IPS DF 4.7 (cell line): ENCODE measurements around the gene TMEM259.

Source experiments
- DNase-seq: peaks from one replicate; pipeline ENCODE4 v3.0.0-alpha.2; 2013; ENCODE audit warnings: low spot score; ENCODE audit errors: extremely low read depth

Gene TMEM259

DNA sequence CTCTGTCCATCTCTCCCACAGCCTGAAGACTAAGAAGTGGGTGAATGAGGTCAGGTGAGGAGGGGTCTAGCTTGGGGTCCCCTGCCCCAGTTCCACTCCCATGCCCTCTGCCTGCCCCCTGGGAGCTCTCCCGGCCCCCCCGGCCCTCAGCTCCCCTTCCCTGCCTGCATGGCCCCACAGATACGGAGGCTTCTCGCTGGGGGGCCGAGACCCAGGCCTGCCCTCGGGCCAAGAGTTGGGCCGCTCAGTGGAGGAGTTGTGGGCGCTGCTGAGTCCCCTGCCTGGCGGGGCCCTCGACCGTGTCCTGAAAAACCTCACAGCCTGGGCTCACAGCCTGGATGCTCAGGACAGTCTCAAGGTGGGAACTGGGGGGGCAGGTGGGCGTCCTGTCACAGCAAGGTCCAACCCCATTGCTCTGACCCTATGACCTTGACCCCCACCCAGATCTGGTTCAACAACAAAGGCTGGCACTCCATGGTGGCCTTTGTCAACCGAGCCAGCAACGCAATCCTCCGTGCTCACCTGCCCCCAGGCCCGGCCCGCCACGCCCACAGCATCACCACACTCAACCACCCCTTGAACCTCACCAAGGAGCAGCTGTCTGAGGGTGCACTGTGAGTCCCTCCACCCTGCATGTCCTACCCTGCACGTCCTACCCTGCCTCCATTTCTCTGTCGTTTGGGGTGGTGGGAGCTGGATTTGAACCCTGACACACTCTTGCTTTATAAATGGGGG lies 35.1 kb upstream of the TMEM259 start:
- DNase-seq, result no peak

DNA sequence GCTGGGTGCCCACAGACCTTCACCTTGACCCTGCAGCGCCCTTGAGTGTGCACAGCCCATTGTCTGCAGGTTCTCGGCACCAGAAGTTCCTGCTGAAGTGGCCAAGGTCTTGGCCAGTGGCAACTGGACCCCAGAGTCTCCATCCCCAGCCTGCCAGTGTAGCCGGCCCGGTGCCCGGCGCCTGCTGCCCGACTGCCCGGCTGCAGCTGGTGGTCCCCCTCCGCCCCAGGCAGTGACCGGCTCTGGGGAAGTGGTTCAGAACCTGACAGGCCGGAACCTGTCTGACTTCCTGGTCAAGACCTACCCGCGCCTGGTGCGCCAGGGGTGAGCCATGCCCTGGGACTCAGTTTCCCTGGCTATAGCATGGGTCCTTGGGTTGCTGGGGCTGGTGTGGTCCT lies 34.1 kb upstream of the TMEM259 start:
- DNase-seq, result no peak

DNA sequence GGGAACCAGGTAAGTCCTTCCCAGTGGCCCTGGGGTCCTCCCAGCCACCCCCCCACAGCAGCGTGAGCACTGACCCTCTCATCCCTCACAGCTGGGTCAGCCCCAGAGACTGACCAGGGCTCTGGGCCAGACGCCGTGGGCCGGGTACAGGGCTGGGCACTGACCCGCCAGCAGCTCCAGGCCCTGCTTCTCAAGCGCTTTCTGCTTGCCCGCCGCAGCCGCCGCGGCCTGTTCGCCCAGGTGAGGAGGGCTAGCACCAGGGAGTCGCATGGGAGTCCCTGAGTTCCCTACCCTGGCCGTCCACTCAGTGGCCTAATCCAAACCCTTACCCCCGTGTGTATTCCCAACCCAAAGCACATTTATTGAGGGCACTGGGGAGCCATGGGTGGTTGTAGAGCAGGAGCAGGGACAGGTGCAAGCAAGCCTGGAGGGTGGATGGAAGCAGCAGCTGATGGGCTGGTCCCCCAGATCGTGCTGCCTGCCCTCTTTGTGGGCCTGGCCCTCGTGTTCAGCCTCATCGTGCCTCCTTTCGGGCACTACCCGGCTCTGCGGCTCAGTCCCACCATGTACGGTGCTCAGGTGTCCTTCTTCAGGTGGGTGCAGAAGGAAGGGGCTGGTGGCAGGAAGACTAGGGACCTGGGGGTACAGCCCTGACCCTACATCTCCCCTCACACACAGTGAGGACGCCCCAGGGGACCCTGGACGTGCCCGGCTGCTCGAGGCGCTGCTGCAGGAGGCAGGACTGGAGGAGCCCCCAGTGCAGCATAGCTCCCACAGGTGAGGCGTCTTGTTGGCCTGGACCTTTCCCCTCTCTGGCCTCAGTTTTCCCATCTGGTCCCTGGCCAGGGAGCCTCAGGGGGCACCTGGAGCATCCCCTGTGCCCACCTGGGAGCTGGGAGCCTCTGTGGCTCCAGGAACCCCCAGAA lies 33.4 kb upstream of the TMEM259 start:
- DNase-seq, result no peak

DNA sequence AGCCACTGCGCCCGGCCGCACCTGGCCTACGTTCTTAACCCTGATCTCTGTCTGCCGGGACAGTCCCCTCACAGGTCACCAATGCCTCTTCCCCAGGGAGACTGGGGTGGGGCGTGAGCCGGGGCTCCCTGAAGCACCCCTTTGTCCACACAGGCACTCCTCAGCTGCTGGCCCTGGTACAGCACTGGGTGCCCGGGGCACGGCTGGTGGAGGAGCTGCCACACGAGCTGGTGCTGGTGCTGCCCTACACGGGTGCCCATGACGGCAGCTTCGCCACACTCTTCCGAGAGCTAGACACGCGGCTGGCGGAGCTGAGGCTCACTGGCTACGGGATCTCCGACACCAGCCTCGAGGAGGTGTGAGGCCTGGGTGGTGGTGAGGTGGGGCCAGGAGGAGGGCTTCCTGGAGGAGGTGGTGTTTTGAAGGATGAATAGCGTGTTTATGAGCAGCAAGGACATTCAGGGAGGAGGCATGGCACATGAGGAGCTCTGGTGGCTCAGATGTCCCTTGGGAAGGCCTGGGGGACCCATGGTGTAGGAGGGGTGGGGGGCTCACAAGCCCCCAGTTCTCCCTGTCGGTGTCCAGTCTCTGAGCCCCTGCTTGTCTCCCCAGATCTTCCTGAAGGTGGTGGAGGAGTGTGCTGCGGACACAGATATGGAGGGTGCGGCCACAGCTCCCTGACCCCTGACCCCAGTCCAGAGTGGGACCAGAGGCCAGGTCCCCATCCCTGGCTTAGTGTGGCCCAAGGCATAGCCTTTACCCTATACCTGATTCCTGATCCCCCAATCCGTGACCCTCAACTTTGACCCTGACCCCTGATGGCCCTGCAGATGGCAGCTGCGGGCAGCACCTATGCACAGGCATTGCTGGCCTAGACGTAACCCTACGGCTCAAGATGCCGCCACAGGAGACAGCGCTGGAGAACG lies 32.5 kb upstream of the TMEM259 start:
- DNase-seq, result no peak

DNA sequence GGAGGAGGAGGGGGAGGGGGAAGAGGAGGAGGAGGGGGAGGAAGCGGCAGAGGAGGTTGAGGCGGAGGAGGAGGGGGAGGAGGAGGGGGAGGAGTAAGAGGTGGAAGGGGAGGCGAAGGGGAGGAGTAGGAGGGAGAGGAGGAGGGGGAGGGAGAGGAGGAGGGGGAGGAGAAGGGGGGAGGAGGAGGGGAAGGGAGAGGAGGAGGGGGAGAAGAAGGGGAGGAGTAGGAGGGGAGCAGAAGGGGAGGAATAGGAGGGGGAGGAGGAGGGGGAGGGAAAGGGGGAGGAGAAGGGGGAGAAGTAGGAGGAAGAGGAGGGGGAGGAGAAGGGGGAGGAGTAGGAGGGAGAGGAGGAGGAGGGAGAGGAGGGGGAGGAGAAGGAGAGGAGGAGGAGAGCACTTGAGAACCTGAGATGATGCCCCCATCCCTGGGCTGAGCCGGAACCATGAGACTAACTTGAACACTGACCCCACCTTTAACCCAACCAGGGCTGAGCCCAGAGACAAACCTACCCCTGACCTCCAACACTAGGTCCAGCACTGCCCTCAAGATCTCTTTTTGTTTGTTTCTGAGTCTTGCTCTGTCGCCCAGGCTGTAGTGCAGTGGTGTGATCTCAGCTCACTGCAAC lies 31.5 kb upstream of the TMEM259 start:
- DNase-seq, result no peak

DNA sequence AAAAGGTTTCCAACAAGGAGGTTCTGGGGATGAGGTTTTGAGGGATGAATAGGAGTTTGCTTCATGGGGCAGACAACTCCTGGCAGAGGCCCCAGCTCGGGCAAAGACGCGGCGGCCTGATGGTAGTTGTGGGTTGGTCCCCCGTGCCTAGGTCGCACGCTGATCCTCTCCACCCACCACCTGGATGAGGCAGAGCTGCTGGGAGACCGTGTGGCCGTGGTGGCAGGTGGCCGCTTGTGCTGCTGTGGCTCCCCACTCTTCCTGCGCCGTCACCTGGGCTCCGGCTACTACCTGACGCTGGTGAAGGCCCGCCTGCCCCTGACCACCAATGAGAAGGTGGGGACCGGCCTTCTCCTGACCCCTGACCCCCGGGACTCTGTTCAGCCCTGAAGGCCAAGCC lies 30.9 kb upstream of the TMEM259 start:
- no peak for DNase-seq

DNA sequence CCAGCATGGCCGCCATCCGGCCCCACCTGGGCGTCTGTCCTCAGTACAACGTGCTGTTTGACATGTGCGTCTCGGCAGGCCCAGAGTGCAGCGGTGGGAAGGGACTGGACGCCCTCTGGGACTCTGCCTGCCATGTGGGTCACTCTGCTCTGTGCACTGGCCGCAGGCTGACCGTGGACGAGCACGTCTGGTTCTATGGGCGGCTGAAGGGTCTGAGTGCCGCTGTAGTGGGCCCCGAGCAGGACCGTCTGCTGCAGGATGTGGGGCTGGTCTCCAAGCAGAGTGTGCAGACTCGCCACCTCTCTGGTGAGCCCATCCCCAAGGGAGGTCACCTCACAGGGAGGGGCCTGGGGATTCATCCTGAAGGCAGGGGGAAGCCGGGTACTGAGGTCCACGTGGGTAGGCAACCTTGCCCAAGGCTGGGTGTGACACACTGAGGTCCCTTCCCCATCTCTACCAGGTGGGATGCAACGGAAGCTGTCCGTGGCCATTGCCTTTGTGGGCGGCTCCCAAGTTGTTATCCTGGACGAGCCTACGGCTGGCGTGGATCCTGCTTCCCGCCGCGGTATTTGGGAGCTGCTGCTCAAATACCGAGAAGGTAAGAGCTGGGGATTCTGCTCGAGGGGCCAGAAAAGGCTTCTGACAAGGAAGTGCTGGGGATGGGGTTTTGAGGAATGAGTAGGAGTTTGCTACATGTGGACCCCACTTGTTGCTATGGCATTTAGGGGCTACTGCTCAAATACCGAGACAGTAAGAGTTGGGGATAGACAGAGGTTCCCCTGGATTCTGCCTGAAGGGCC lies 30.3 kb upstream of the TMEM259 start:
- DNase-seq, result no peak

DNA sequence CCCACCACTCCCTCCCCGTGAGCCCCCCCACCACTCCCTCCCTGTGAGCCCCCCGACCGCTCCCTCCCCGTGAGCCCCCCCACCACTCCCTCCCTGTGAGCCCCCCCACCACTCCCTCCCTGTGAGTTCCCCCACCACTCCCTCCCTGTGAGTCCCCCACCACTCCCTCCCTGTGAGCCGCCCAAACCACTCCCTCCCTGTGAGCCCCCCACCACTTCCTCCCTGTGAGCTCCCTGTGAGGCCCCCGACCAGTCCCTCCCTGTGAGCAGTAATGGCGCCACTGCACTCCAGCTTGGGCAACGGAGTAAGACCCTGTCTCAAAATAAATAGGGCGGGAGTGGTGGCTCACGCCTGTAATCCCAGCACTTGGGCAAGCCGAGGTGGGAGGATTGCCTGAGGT lies 28.9 kb upstream of the TMEM259 start:
- DNase-seq, result no peak

DNA sequence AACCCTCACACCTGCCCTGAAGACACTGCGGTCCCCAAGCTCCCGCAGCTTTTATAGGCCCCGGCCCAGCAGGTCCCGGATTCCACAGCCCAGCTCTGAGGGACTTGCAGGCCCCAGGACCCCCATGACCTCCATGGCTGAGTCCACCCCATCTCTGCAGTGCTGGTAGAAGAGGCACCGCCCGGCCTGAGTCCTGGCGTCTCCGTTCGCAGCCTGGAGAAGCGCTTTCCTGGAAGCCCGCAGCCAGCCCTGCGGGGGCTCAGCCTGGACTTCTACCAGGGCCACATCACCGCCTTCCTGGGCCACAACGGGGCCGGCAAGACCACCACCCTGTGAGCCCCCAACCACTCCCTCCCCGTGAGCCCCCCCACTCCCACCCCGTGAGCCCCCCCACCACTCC lies 28.2 kb upstream of the TMEM259 start:
- no peak for DNase-seq

DNA sequence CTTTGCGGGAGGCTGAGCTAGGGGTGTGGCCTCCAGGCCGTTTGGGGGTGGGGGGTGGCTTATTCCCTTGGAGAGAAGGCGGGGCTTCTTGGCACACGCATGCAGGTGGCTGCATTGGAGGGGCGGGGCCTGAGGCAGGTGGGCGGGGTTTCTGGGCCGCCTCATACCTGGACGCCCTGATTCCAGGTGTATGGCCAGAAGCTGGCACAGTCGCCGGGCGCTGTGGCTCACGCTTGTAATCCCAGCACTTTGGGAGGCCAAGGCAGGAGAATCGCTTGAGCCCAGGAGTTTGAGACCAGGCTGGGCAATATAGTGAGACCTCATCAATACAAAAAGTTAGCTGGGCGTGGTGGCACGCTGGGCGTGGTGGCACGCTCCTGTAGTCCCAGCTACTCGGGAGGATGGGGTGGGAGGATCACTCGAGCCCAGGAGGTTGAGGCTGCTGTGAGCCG lies 26.8 kb upstream of the TMEM259 start:
- no peak for DNase-seq

DNA sequence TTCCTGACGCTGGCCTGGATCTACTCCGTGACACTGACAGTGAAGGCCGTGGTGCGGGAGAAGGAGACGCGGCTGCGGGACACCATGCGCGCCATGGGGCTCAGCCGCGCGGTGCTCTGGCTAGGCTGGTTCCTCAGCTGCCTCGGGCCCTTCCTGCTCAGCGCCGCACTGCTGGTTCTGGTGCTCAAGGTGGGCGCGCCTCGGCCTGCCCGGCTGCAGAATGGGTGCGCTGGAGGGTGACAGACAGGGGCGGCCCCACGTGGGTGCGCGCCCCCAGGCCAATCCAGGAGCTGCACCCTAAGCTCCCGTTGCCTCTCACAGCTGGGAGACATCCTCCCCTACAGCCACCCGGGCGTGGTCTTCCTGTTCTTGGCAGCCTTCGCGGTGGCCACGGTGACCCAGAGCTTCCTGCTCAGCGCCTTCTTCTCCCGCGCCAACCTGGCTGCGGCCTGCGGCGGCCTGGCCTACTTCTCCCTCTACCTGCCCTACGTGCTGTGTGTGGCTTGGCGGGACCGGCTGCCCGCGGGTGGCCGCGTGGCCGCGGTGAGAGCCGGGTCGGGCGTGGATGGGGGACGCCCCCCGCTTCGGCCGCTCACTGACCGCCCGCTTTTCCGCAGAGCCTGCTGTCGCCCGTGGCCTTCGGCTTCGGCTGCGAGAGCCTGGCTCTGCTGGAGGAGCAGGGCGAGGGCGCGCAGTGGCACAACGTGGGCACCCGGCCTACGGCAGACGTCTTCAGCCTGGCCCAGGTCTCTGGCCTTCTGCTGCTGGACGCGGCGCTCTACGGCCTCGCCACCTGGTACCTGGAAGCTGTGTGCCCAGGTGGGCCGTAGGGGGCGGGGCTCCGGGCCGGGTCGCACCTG lies 26.1 kb upstream of the TMEM259 start:
- no peak for DNase-seq

DNA sequence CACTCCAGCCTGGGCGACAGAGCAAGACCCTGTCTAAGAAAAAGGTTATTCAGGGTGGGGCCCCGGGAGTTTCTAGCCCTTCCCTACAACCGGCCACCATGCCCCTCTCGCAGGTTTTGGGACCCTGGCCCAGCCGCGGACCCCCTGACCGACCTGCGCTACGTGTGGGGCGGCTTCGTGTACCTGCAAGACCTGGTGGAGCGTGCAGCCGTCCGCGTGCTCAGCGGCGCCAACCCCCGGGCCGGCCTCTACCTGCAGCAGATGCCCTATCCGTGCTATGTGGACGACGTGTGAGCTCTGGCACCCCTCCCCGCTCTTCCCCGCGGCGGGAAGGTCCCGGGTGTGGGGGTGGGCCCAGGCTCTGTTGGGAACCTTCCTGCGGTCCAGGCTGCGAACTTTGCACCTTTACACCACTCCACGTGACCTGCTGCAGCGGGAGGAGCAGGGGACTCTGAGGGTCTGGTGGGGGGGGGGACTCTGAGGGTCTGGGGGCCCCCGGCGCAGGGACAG lies 25.2 kb upstream of the TMEM259 start:
- no peak for DNase-seq

DNA sequence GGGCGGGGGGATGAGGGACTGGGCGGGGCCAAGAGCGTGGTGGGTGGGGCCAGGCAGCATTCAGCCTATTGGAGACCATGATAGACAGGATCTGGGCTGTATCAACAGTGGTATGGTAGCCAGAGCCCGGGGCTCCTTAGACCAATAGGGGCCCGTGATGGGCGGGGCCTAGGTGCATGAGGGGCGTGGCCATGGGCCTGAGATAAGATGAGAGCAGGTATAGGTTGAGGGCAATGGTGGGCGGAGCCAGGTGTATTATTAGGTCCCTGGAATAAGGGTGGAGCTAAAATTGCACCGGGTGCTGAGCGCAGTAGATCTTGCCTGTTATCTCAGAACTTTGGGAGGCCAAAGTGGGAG lies 24.3 kb upstream of the TMEM259 start:
- no peak for DNase-seq

DNA sequence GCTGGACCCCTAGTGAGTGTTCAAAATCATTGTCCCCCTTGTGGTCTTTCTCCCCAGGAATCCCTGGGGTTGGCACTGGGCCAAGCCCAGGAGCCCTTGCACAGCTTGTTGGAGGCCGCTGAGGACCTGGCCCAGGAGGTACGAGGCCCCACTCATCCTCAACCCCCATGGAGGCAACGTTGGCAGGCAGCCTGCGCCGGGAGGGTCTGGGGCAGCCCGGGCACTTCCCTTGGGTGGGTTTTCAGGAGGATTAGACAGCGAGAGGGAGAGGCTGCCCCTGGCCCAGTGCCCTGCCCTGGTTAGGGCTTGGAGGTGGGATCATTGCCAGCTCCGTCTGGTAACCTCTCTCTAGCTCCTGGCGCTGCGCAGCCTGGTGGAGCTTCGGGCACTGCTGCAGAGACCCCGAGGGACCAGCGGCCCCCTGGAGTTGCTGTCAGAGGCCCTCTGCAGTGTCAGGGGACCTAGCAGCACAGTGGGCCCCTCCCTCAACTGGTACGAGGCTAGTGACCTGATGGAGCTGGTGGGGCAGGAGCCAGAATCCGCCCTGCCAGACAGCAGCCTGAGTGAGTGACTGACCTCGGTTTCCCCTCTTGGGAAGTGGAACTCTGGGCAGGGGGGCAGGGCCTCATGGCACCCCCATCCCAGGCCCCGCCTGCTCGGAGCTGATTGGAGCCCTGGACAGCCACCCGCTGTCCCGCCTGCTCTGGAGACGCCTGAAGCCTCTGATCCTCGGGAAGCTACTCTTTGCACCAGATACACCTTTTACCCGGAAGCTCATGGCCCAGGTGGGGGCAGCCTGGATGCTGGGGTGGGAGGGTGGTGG lies 22.0 kb upstream of the TMEM259 start:
- DNase-seq, result no peak

DNA sequence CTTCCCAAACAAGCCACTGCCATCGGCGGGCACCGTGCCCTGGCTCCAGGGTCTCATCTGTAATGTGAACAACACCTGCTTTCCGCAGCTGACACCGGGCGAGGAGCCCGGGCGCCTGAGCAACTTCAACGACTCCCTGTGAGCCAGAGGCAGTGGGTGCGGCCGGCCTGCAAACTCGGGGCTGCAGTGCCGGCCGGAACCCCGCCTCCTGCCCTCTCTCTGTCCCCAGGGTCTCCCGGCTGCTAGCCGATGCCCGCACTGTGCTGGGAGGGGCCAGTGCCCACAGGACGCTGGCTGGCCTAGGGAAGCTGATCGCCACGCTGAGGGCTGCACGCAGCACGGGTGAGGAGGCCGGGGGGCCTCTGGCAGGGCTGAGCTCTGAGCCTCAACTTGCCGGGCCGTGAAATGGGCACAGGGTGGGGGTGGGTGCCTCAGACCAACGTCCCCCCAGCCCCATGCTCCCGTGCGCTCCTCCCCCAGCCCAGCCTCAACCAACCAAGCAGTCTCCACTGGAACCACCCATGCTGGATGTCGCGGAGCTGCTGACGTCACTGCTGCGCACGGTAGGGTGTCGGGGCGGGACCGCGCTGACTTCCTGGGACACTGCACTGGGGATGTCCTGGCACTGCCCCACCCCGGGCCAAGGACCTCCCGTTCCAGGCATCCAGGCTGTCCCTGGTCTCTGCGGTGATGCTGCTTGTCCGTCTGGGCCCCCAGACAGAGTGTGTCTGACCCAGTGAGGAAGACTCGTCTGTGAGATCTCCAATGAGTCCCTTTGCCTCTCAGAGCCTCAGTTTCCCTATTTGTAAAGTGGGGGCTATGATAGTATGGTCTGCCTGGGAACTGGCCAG lies 21.1 kb upstream of the TMEM259 start:
- DNase-seq, result no peak

DNA sequence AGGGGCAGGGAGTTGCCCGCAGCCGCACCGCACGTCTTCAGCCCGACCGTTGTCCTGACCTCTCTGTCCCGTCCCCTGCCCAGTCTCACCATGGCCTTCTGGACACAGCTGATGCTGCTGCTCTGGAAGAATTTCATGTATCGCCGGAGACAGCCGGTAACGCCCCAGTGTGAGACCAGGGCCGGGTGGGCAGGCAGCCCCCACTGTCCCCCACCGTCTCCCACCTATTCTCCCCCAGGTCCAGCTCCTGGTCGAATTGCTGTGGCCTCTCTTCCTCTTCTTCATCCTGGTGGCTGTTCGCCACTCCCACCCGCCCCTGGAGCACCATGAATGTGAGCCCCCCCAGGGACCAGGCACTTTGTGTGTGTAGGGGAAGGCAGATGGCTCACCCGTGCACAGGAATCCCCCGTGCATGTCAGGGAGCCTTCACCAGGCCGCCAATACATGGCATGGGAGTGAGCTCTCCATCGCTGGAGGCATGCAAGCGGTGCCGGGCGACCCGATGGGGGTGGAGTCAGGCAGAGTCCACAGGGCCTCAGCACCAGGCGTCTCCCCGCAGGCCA lies 20.4 kb upstream of the TMEM259 start:
- DNase-seq, result no peak
